OCI-LY3 (cell line): ENCODE data around the gene LAMTOR1.
"Not testable (repeated sequence)": the region's sequence is repeated elsewhere in the genome, so short reads cannot be mapped to it uniquely, and the experiment has no call there.

Source experiments
- H2AFZ ChIP-seq: fragments of 200-600, 300-600 bp; shearing (Covaris generic); 2 replicates; pipeline ENCODE4 v1.6.0; 2014; ENCODE audit warnings: antibody characterized with exemption, low read depth, low read length
- H3K27ac ChIP-seq: fragments of 200-600, 300-600 bp; sonication (generic); 2 replicates; pipeline ENCODE4 v1.5.1; 2014; ENCODE audit warnings: mild to moderate bottlenecking, low read length, moderate library complexity, mixed read lengths
- H3K27me3 ChIP-seq: fragments of 200-600, 300-600 bp; sonication (generic); 2 replicates; pipeline ENCODE4 v1.6.1; 2014; ENCODE audit warnings: low read depth, low read length, mixed read lengths
- H3K36me3 ChIP-seq: fragments of 200-600, 300-600 bp; sonication (generic); replicated peaks from 2 replicates; pipeline ENCODE3; 2014; ENCODE audit warnings: low read depth, low read length, mixed read lengths
- H3K4me1 ChIP-seq: fragments of 300-600, 200-600 bp; sonication (generic); 2 replicates; pipeline ENCODE4 v1.6.1; 2014; ENCODE audit warnings: low read length, mixed read lengths
- H3K4me2 ChIP-seq: fragments of 200-600, 300-600 bp; sonication (generic); 2 replicates; pipeline ENCODE4 v1.6.1; 2014; ENCODE audit warnings: low read length, mixed read lengths
- H3K4me3 ChIP-seq: fragments of 300-600, 200-600 bp; sonication (generic); 2 replicates; pipeline ENCODE4 v1.5.1; 2014; ENCODE audit warnings: antibody characterized with exemption, mild to moderate bottlenecking, low read length, moderate library complexity
- H3K79me2 ChIP-seq: fragments of 300-600, 200-600 bp; shearing (Covaris generic); 2 replicates; pipeline ENCODE4 v1.6.1; 2014; ENCODE audit warnings: mild to moderate bottlenecking, low read length, mixed read lengths
- H3K9ac ChIP-seq: fragments of 300-600, 200-600 bp; shearing (Covaris generic); 2 replicates; pipeline ENCODE4 v1.6.0; 2014; ENCODE audit warnings: mild to moderate bottlenecking, low read length, moderate library complexity
- H3K9me3 ChIP-seq: fragments of 200-600, 300-600 bp; shearing (Covaris generic); 2 replicates; pipeline ENCODE4 v1.6.1; 2014; ENCODE audit warnings: low read length, mixed read lengths; ENCODE audit not compliant: insufficient read depth
- H4K20me1 ChIP-seq: fragments of 200-600, 300-600 bp; sonication (generic); 2 replicates; pipeline ENCODE4 v1.6.1; 2016; ENCODE audit warnings: low read length, mixed read lengths; ENCODE audit not compliant: insufficient read depth
- EZH2phosphoT487 ChIP-seq: fragments of 200-600 bp; shearing (Covaris generic); IDR thresholded peaks from 2 replicates; pipeline ENCODE4 v1.6.1; 2018; ENCODE audit warnings: antibody characterized with exemption, mixed run types, low read depth
- TF ChIP-seq, protein P1 (sequence below): fragments of 200-600, 300-600 bp; sonication (generic); IDR thresholded peaks from 2 replicates; pipeline ENCODE4 v1.5.1; 2014; ENCODE audit warnings: antibody characterized with exemption, low read length, low read depth

LAMTOR1 gene

DNA sequence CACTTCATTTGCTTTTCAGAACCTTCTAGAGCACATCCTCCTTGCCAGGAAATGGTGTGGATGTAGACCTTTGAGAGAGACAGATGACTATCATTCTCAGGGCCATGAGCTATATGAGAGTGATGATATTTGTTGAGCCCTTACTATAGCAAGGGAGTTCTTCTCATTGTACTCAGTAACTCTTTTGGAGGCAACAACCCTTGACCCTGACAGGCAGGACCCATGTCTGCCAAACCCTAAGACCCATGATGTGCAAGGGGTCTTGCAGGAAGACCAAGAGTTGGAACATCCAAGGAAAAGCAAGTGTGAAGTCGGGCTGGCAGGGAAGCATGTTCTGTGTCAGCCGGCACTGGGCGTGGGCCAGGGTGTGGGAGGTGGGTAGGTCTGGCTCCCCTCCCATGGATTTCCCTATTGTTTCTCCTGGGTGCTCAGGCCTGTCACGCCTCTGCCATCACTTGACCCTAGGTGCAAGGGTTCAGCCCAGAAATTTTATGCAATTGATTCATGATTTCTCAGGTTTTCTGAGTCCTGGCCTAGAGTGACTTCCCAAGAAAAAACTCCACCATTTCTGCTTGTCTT is 33.7 kb upstream of the LAMTOR1 start:
- Histone ChIP-seq H3K27ac (no peak overlapping the region), H3K4me3 (no peak overlapping the region), H4K20me1 (no peaks in the 10 kb centered on the region), H3K4me1 (no peaks in the 10 kb centered on the region), H3K79me2 (no peaks in the 10 kb centered on the region), H2AFZ (no peak overlapping the region), H3K36me3 (no peaks in the 10 kb centered on the region), H3K9ac (no peak overlapping the region), H3K9me3 (no peaks in the 10 kb centered on the region), H3K4me2 (no peak overlapping the region), H3K27me3 (peaks cover 17% of the 10 kb centered on the region)
- TF ChIP-seq EZH2phosphoT487: no peak
- TF ChIP-seq, protein P1, sequence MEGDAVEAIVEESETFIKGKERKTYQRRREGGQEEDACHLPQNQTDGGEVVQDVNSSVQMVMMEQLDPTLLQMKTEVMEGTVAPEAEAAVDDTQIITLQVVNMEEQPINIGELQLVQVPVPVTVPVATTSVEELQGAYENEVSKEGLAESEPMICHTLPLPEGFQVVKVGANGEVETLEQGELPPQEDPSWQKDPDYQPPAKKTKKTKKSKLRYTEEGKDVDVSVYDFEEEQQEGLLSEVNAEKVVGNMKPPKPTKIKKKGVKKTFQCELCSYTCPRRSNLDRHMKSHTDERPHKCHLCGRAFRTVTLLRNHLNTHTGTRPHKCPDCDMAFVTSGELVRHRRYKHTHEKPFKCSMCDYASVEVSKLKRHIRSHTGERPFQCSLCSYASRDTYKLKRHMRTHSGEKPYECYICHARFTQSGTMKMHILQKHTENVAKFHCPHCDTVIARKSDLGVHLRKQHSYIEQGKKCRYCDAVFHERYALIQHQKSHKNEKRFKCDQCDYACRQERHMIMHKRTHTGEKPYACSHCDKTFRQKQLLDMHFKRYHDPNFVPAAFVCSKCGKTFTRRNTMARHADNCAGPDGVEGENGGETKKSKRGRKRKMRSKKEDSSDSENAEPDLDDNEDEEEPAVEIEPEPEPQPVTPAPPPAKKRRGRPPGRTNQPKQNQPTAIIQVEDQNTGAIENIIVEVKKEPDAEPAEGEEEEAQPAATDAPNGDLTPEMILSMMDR: no peak

DNA sequence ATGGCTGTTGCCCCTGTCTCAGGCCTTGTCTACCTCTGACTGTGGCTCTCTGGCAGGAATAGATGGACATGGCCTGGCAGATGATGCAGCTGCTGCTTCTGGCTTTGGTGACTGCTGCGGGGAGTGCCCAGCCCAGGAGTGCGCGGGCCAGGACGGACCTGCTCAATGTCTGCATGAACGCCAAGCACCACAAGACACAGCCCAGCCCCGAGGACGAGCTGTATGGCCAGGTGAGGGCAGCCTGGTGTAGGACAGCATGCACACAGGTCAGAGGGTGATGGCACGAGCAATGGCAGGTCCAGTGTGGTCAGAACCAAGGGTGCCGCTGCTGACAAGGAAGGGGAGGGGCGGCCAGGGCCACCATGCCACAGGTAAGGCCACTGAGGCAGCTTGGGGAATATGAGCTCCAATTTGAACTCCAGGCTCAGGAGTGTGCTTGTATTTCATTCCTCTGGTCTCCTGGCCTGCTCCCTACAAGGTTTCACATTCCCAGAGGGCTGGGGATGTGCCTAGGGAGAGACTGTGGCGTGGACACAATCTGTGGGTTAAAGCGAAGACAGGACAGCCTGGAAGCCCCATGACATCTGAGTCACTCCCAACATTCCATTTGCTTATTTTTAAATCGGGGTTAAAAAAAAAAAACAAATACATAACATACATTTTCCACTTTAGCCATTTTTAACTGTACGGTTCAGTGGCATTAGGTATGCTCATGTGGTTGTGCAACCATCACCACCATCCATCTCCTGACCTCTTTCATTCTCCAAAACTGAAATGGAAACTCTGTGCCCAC is 33.0 kb upstream of the LAMTOR1 start:
- Histone ChIP-seq H4K20me1 (no peaks in the 10 kb centered on the region), H3K36me3 (no peaks in the 10 kb centered on the region), H3K27me3 (peaks cover 10% of the 10 kb centered on the region), H3K9me3 (no peaks in the 10 kb centered on the region), H3K4me1 (no peaks in the 10 kb centered on the region), H3K4me2 (no peak overlapping the region), H2AFZ (no peak overlapping the region), H3K27ac (no peak overlapping the region), H3K4me3 (no peak overlapping the region), H3K79me2 (no peaks in the 10 kb centered on the region), H3K9ac (no peak overlapping the region)
- TF ChIP-seq EZH2phosphoT487: no peak
- TF ChIP-seq, protein P1: no peak

DNA sequence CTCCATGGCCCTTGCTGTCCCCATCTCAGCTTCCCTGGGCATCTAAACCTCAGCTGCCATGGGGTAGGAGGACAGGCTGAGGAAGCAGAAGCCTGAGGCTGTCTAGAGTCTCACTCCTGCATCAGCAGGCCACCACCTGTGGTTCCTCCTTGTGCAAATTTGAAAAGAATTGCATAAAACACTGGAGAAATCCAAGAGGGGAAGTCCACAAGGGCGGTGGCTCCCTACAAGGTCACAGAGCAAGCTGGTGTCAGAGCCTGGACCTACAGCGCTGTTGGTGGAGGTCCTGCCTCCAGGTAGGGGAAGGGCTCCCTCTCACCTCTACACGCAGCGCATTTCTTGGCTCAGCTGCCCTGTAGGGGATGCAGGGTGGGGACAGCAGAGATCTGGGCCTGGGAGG is 32.4 kb upstream of the LAMTOR1 start, which contains the start of gene FOLR3:
Gene FOLR3 (plus strand): TSS at position 253 of the 400 bp plus-strand sequence. CDS start 228 bp downstream, outside the sequence.
- not testable (repeated sequence) for H3K4me1 ChIP-seq, H3K27ac ChIP-seq, H3K4me2 ChIP-seq, H3K4me3 ChIP-seq, H3K9ac ChIP-seq, H3K79me2 ChIP-seq, H4K20me1 ChIP-seq, H2AFZ ChIP-seq, H3K27me3 ChIP-seq, H3K36me3 ChIP-seq, H3K9me3 ChIP-seq

DNA sequence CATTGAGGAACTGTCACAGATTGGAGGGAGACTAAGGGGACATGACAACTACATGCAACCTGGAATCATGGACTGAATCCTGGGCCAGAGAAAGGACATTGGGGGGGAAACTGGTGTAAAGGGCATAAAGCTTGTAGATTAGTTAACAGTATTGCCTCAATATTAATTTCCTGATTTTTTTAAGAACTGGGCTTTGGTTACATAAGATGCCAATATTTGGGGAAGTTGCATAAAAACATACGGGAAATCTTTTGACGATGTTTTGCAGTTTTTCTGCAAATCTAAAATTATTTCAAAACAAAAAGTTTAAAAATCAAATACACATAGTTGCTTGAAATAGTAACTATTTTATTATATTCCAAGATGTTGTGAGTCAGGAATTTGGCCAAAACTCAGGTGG is 29.5 kb upstream of the LAMTOR1 start:
- H3K4me1 ChIP-seq: no peaks in the 10 kb centered on the region
- 0 out of 2 replicates have a peak, but pooled peaks cover 8% of the 10 kb centered on the region for H3K27me3 ChIP-seq
- H3K9ac ChIP-seq: no peak overlapping the region
- H2AFZ ChIP-seq: no peak overlapping the region
- no peak overlapping the region for H3K4me3 ChIP-seq
- no peaks in the 10 kb centered on the region for H3K79me2 ChIP-seq
- no peak overlapping the region for H3K4me2 ChIP-seq
- no peak overlapping the region for H3K27ac ChIP-seq
- no peaks in the 10 kb centered on the region for H3K36me3 ChIP-seq
- TF ChIP-seq, protein P1: no peak
- no peak for TF ChIP-seq EZH2phosphoT487
- no peaks in the 10 kb centered on the region for H4K20me1 ChIP-seq
- no peaks in the 10 kb centered on the region for H3K9me3 ChIP-seq
